ENCODE data around the gene SPIC.

DNA sequence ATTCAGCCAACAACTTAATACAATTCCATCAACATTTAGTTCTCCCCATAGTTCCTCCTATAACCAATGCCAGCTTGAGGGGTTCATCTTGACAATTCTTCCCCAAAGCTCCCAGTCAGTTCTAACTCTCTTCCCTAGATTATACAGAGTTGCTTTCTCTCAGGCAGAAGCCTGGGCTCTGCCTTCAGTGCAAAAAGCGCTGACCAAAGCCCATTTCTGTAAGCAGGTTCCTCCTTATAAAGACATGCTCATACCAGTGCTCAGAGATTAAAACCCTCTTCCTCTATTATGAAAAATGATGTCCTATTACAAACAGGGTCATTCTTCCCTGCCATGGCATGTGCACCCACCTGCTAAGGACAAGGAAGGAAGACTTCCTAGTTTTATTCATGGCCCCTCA, 16.2 kb downstream of the SPIC start:
- TF ChIP-seq CTCF (IDR thresholded peaks at IDR 0.05) (no peak), TCF7L2 (IDR thresholded peaks at IDR 0.05; ENCODE audit: low read depth, low read length) (no peak), REST (IDR thresholded peaks at IDR 0.05; ENCODE audit: insufficient read depth in 1 of 2, low read depth in 2 of 2, low read length in 1 of 2) (no peak)
